Keratinocyte (primary cell): ENCODE data around the gene ZBTB20.

Source experiments
- EZH2 ChIP-seq: IDR thresholded peaks from one replicate; pipeline ENCODE4 v1.6.1; 2012; ENCODE audit warnings: inconsistent platforms, mild to moderate bottlenecking, low read length, moderate library complexity
- TF ChIP-seq, protein P1 (sequence below), 3 experiments: IDR thresholded peaks in 1 of 3; conservative IDR thresholded peaks in 1 of 3; optimal IDR thresholded peaks in 1 of 3; 2 replicates in 2 of 3; 3 replicates in 1 of 3; pipeline versions ENCODE3 to v1.5.1; 2011; ENCODE audit warnings: low read length in 3 of 3, mild to moderate bottlenecking in 3 of 3, moderate library complexity in 2 of 3, control low read depth in 1 of 3, inconsistent platforms in 1 of 3; ENCODE audit not compliant: insufficient read depth in 2 of 3; ENCODE audit errors: extremely low read depth in 1 of 3

- TF ChIP-seq, protein P1, sequence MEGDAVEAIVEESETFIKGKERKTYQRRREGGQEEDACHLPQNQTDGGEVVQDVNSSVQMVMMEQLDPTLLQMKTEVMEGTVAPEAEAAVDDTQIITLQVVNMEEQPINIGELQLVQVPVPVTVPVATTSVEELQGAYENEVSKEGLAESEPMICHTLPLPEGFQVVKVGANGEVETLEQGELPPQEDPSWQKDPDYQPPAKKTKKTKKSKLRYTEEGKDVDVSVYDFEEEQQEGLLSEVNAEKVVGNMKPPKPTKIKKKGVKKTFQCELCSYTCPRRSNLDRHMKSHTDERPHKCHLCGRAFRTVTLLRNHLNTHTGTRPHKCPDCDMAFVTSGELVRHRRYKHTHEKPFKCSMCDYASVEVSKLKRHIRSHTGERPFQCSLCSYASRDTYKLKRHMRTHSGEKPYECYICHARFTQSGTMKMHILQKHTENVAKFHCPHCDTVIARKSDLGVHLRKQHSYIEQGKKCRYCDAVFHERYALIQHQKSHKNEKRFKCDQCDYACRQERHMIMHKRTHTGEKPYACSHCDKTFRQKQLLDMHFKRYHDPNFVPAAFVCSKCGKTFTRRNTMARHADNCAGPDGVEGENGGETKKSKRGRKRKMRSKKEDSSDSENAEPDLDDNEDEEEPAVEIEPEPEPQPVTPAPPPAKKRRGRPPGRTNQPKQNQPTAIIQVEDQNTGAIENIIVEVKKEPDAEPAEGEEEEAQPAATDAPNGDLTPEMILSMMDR (optimal IDR thresholded peaks at IDR 0.05 in 1 of 3, IDR thresholded peaks at IDR 0.05 in 1 of 3, conservative IDR thresholded peaks at IDR 0.05 in 1 of 3; ENCODE audit: extremely low read depth in 1 of 3, insufficient read depth in 2 of 3, low read length in 3 of 3), result no peak
- TF ChIP-seq EZH2, result no peak
Measured at GRCh38 chr3:114852966-114853365, 294.1 kb downstream of the ZBTB20 start.
